Colon (tissue), 2 donors: ENCODE results near the gene TBC1D23.
"Not testable (repeated sequence)": the region's sequence is repeated elsewhere in the genome, so short reads cannot be mapped to it uniquely, and the experiment has no call there.

ENCODE experiments used
- FAIRE-seq: peaks from 2 replicates; lab custom pipeline; 2012; peaks lifted over from hg19 to GRCh38; lab: Jason Lieb, UNC
- donor health status: control.
- donor health status: control.

TBC1D23 gene

GRCh38 chr3:100256731-100257151 lies 4.1 kb upstream of the TBC1D23 start:
- no peak for FAIRE-seq

DNA sequence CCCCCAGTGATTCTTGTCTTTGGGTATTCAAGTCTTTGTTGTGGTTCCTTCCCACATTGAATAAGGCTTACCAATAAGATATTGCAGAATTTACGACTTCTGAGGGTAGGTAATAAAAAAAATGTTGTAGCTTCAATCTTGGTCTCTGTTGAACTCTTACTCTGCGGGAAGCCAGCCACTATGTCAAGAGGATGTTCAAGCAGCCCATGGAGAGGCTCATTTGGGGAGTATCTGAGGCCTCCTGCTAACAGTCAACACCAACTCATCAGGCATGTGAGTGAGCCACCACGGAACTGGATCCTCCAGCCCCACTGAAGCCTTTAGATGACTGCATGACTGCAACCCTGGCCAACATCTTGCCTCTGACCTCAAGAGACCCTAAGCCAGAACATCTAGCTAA lies 3.2 kb upstream of the TBC1D23 start:
- FAIRE-seq = no peak

- no peak for FAIRE-seq
These were observed 609 bp upstream of the TBC1D23 start for GRCh38 chr3:100260081-100260684.

DNA sequence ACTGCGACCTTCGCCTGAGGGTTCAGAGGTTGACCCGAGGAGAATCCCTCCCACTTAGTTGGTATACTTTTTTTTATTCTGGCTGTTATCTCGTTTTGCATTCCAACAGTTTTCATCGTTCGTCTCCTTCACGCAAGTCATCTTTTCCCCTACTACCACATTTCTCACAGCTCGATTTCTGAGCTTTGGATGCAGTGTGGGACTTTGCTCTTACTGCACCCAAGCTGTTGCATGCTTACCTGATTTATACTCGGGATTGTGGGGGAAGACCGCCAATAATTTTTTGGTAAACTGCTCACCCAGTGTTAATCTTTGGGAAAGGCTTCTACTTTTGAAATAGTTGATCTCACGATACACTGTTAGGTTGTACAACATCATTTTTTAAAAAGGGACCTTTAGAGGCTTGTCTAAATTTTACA lies 702 bp downstream of the TBC1D23 start:
- no peak for FAIRE-seq

GRCh38 chr3:100262925-100263324 lies 2.1 kb downstream of the TBC1D23 start:
- FAIRE-seq = not testable (repeated sequence)

DNA sequence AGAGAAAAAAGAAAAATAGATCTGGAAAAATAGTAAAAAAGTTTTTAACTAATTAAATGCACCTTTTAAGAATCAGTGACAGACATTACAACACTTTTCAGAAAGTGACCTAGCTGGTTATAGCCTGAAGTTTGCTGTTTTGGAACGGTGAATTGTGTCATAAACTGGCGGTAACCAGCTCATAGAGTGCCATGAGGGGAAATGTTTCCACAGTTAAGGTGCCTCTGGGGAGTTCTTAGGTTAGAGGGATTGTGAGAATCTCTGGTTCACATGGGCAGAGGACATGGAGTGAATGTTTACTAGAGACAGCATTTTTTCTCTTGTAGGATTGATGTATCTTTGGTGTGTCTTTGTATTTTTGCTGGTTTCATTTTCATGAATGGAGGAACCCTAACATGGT lies 2.8 kb downstream of the TBC1D23 start:
- FAIRE-seq = no peak

DNA sequence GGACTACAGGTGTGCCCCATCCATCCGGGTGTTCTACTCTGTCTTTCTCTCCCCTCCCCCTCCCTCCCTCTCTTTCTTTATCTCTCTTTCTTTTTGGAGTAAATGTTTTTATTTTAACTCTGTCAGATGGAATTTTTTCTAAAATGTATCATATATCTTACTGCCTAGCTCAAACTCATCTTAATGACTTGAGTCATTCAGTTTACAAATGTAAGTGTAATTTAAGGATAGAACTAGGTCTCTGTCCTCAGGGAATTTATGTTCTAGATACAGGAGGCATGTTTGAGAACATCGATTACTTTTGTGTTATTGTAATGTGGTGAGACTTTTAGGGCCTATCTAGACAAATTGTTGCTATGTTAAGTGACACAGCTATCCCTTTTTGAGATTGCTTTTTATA lies 3.5 kb downstream of the TBC1D23 start:
- no peak for FAIRE-seq

GRCh38 chr3:100265016-100265415 lies 4.2 kb downstream of the TBC1D23 start:
- FAIRE-seq = no peak

DNA sequence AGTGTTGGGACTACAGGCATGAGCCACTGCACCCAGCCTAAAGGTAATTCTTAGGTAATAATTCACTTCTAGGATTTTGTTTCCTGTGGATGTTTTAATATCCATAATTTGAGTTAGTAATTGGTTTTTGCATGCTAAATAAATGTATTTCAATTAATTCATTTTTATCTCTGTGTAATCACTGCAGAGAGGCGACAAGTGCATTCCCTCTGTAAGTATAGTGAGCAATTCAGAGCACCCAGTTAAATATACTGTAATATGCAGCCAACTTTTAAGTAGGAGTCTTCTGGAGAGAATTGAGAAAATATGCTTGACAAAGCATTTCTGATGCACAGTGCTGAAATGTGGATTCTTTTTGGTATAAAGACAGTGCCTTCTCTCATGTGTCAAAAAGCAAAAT lies 5.7 kb downstream of the TBC1D23 start:
- no peak for FAIRE-seq

DNA sequence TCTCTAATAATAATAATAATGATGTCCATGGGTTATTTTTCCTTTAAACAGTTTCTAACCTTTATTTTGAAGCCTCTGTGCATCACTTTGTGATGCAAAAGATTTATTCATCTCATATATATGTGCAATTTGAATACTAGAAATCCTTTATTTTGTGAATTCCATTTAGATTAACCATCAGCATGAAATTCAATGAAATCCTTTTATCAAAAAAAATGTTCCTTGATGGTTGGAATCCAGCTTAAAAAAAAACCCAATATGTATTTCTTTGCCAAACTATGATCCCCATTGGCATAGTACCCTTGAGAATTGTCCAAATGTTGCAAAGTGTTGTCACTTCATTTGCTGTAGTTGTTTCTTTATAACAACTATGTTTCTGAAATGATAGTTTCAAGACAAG lies 7.4 kb downstream of the TBC1D23 start:
- no peak for FAIRE-seq

DNA sequence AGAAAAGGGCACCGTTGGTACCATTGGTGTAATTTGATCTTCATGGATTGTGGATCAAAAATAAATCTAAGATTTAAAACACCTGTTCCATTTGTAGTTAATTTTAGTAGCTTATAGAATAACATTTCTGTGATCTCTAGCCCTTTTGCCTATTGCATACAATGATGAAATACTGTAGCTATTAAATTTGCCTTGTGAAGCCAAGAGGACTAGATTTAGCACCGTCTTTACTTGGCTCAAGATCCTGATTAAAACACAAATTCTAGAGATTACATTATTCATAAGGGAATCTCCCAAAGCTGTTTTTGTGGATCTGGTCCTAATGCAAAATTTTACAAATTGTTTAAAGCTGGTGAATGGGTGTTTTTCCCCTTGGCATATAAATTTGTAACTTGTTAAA lies 8.2 kb downstream of the TBC1D23 start:
- FAIRE-seq = no peak

DNA sequence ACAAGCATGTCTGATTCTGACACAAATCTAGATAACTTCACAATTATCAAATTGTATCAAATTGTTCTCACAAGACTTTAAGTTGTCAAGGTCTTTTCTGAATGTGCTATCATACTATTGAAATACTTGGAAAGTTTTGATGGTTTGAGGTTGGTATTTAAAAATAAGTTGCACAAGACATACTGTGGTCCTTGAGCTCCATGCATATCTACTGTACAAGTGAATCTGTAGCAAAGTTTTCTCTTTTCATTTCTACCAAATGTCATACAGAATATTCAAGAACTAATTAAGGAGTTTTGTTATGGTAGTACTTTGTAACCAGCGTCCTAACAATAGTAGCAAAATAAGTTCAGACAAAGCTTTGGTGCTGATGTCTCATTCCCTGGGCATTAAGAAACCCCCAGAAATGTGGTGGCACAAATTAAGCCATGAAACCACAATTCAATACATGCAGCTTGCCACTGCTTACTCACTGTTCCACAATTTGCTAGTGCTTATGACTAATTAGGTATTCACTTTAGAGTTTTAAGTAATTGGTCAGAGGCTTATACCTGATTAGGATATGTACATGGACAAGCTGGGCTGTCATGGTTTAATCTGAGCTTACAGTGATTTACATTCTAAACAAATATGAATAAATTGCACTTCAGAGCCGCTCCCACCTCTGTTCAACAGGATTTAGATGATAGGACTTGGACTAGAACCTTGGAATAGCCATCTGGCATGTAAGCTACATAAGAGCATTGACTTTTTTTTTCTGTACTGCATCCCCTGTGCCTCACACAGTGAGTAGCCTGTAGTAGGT lies 8.8 kb downstream of the TBC1D23 start:
- no peak for FAIRE-seq

DNA sequence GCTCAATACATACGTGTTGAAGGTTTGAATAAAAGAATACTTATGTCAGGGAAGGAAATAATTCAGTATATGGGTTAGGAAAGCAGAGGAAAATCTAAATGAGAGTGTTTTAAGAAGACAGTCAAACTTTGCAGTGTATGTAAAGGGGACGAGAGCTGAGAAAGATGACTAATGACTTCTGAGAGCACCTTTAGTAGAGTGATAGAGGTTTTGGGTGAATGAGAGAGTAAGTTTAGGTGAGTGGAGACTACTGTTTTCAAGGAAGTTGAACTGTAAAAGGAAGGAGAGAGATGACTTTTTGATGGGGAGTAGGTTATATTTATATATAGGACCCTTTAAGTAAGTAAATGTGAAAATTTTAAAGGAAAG lies 9.4 kb downstream of the TBC1D23 start:
- FAIRE-seq = no peak

DNA sequence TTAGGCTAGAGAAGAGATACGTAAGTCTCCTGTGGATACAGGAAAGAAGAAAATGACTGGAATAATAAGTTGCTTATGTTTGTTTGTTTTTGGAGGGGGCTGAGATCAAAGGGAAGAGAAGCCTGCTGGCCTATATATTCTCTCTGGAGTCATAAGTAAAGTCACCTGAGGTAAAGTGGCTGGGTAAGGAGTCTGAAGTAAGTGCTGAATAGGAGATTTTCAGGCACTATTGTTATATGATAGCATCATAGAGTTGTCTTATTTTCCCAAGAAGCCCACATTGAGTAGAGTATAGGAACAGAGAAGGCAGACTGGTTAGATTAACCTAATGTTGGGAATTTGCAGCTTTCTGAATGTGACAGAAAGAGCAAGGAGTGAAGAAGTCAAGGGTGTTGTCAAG lies 10.7 kb downstream of the TBC1D23 start:
- no peak for FAIRE-seq

DNA sequence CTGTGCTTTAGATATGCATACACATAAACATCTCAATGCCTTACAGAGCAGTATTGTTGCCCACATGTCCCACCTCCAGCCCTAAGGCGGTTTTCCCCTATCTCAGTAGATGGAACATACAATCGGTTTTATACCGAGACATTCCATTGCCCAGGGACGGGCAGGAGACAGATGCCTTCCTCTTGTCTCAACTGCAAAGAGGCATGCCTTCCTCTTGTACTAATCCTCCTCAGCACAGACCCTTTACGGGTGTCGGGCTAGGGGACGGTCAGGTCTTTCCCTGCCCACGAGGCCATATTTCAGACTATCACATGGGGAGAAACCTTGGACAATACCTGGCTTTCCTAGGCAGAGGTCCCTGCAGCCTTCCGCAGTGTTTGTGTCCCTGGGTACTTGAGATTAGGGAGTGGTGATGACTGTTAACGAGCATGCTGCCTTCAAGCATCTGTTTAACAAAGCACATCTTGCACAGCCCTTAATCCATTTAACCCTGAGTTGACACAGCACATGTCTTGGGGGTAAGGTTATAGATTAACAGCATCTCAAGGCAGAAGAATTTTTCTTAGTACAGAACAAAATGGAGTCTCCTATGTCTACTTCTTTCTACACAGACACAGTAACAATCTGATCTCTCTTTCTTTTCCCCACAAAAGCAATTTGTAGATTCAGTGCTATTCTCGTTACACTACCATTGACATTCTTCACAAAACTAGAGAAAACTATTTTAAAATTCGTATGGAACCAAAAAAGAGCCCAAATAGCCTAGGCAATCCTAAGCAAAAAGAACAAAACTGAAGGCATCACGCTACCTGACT lies 12.2 kb downstream of the TBC1D23 start:
- FAIRE-seq = not testable (repeated sequence)

GRCh38 chr3:100274361-100274760 lies 13.6 kb downstream of the TBC1D23 start:
- no peak for FAIRE-seq

DNA sequence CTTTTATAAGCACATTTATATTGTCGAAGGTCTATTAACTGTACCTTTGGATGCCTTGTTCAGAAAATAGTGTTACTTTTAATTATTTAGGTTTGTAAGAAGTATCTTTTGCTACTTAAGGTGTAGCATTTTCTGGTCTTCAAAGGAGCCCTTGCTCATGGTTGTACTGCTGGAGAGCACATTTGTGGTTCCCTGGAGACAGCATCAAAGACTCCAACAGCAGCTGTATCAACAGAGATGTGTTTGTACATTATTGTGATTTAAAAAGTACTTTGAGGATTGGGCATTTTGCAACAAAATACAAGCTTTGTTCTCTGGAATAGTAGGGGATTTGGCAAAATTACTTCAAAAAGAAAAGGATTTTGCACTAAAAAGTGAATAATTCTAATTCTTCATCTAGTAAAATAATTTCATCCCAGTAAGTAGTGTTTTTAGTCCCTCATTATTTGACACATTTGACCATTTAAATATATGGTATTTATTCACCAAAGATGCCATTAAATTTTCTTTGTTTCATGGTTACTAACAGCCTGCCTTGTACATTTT lies 16.5 kb downstream of the TBC1D23 start:
- no peak for FAIRE-seq

DNA sequence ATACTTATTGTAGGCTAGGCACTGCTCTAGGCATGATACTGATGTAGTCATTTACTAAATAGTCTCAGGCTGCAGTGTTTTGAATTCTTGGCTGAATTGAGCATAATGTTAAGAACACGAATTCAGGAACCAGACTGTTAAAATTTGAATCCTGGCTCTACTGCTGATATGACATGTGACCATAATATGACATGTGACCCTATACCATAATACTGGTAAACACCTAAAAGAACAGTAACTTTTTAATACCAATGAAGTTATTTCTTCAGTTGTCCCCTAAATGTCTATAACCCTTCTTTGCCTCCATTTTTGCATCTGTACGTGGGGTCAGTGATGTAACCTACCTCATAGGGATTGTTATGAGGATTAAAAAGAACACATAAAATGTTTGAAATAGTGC lies 18.1 kb downstream of the TBC1D23 start:
- FAIRE-seq = no peak

GRCh38 chr3:100288288-100288894 lies 27.6 kb downstream of the TBC1D23 start:
- no peak for FAIRE-seq

- no peak for FAIRE-seq
These were observed 28.5 kb downstream of the TBC1D23 start for GRCh38 chr3:100289339-100289738.

GRCh38 chr3:100295089-100295488 lies 34.3 kb downstream of the TBC1D23 start:
- FAIRE-seq = no peak

- FAIRE-seq = no peak
These were observed 37.0 kb downstream of the TBC1D23 start for GRCh38 chr3:100297784-100298183.
